Heart left ventricle (tissue), 16 donors: Measurements from ENCODE around the gene FKBP2. TPM values are rescaled to one million over a fixed set of nuclear protein-coding genes. Genes with fewer than 3 reads are reported as not detected.
"Not testable (repeated sequence)": the region's sequence is repeated elsewhere in the genome, so short reads cannot be mapped to it uniquely, and the experiment has no call there.

ENCODE experiments used
- ATAC-seq, 4 donors: fragments of 200-7000 bp; cut with Tn5 transposase; one replicate each; pipeline ENCODE4 v1.9.1; 2020 to 2022; ENCODE audit warnings: moderate library complexity in 4 of 4, mild to moderate bottlenecking in 3 of 4, moderate number of reproducible peaks in 1 of 4
- DNase-seq, 5 donors: peaks; one replicate each; pipeline ENCODE4 v3.0.0-alpha.2; 2020
- H3K27ac ChIP-seq, 12 donors: fragments of 200-600 bp; sonication (generic) in 4 of 12; one replicate each; pipeline versions ENCODE4 v1.5.0 to v1.8.0; 2016 to 2022; ENCODE audit warnings: mild to moderate bottlenecking in 2 of 12
- H3K27me3 ChIP-seq, 9 donors: fragments of 200-600 bp; sonication (generic) in 2 of 9; one replicate each; pipeline versions ENCODE4 v1.5.1 to v1.8.0; 2016 to 2022; ENCODE audit warnings: mild to moderate bottlenecking in 3 of 9
- H3K36me3 ChIP-seq, 9 donors: fragments of 200-600 bp; sonication (generic) in 2 of 9; one replicate each; pipeline versions ENCODE4 v1.5.0 to v1.8.0; 2018 to 2022; ENCODE audit warnings: mild to moderate bottlenecking in 2 of 9
- H3K4me1 ChIP-seq, 12 donors: fragments of 200-600 bp; sonication (generic) in 4 of 12; one replicate each; pipeline versions ENCODE4 v1.5.0 to v1.8.0; 2016 to 2022; ENCODE audit warnings: mild to moderate bottlenecking in 3 of 12
- H3K4me3 ChIP-seq, 12 donors: fragments of 200-600 bp; sonication (generic) in 4 of 12; one replicate each; pipeline versions ENCODE4 v1.5.0 to v1.8.0; 2017 to 2022; ENCODE audit warnings: mild to moderate bottlenecking in 9 of 12, moderate library complexity in 4 of 12
- H3K9me3 ChIP-seq, 12 donors: fragments of 200-600 bp; sonication (generic) in 4 of 12; one replicate each; pipeline versions ENCODE4 v1.5.0 to v1.8.0; 2016 to 2022; ENCODE audit warnings: mild to moderate bottlenecking in 1 of 12
- CTCF ChIP-seq, 12 donors: fragments of 200-600 bp; sonication (generic) in 4 of 12; IDR thresholded peaks; one replicate each; pipeline versions ENCODE4 v1.5.0 to v1.8.0; 2018 to 2022; ENCODE audit warnings: antibody characterized with exemption in 12 of 12, mild to moderate bottlenecking in 5 of 12
- POLR2A ChIP-seq, 2 donors: fragments of 450-650 bp; IDR thresholded peaks; one replicate each; pipeline ENCODE4 v1.6.1; 2017; ENCODE audit warnings: antibody characterized with exemption in 2 of 2, mild to moderate bottlenecking in 2 of 2, moderate library complexity in 2 of 2
- WGBS, 4 donors: extraction: QIAGEN DNeasy Blood & Tissue Kit in 2 of 4; methylation state at CpG; one replicate each; pipeline versions ENCODE4 v1.1.5 to v1.1.7; 2013 to 2018; 5-methylcytosine and 5-hydroxymethylcytosine counted together
- intact Hi-C, 10 donors: fragments of 100-400 bp; cut with DNase I; formaldehyde crosslinking; loops; one replicate each; pipeline versions ENCODE4 v1.11.1 to v1.14.2; 2022
- polyA plus RNA-seq, 2 donors: library from polyadenylated mRNA; stranded (reverse); fragments of 200-250 nt; gene quantifications; one replicate each; pipeline ENCODE4 v1.2.3, GENCODE V29; 2013
- total RNA-seq, 9 donors: library from RNA; depleted of rRNA in 2 of 9; stranded (reverse); fragments of >200 nt in 2 of 9; fragmentation: NEBNext Ultra II Directional in 3 of 9; extraction: Animal tissue kit (Norgen Biotek cat#: 25700) in 3 of 9; gene quantifications; one replicate each; pipeline versions ENCODE4 v1.1.0 to v1.2.4, GENCODE V29; 2016 to 2023
- donor health status: ischemic (EF 13 %, LVEDD 7.1; RV severe dilation, severe dysfunction).
- donor health status: healthy with polysubstance abuse.
- donor health status: DM: no; HTN: yes; CAD: no.
- donor health status: DM: no; HTN: no; CAD: no.
- donor health status: ischemic (EF 25% LVEDD 6.9; RV normal size, moderate dysfunction).
- donor health status: ischemic (EF 25% LVEDD 5.7; RV mildly dilated, moderate dysfunction).
- donor health status: healthy.
- donor health status: DM: yes; HTN: yes; CAD: no.
- donor health status: ischemic (EF 35%, LVEDD 5.7; RV mildly dilated, moderate dysfunction).
- donor health status: nonischemic (EF 11% LVEDD 7.7; RV severe dilation, severe dysfunction).
- donor health status: DM: yes; HTN: yes; CAD: no.
- donor health status: PGD.
- donor health status: ischemic (EF 29% LVEDD 5.4; RV normal size, mild dysfunction).
- donor health status: nonischemic (EF 23%, LVEDD 6.1; RV moderate dilation, normal function).

The FKBP2 gene
- total and polyA plus RNA-seq, 11 donors = 35.0 to 250 (median 52.9) TPM

- Histone ChIP-seq H3K36me3 (peaks cover 0 to 15% (median 8%) of the 10 kb centered on the region in 9 donors), H3K4me3 (peak overlapping the region; percentile 25 to 90 (median 72)), H3K27ac (peak overlapping the region; percentile 49 to 95 (median 86)), H3K4me1 (peaks cover 0 to 58% (median 31%) of the 10 kb centered on the region in 12 donors), H3K27me3 (no peaks in the 10 kb centered on the region), H3K9me3 (no peaks in the 10 kb centered on the region)
- WGBS, 4 donors = 0 to 9% (median 2%) methylated on average over 2 to 6 of the region's 6 CpGs
- no peak for ATAC-seq
- intact Hi-C loops = no loop called here
- no peak for TF ChIP-seq POLR2A (IDR thresholded peaks at IDR 0.05)
- no peak for TF ChIP-seq CTCF (IDR thresholded peaks at IDR 0.05)
- DNase-seq = peak in 3 of 5 donors; percentile 64 to 69 (median 66)
These were observed 4.5 kb downstream of the FKBP2 start for GRCh38 chr11:64245401-64245796.

GRCh38 chr11:64245797-64246620 lies 5.1 kb downstream of the FKBP2 start:
- intact Hi-C loops = loop anchor here in 2 of 10 donors (2.0 kb wide), 2 partner anchors 23 to 59 kb away; partner anchors contain the start of gene ESRRA (in 2 of the 2)
- 1% methylated on average over 41 to 46 of the region's 46 CpGs for WGBS, 4 donors
- DNase-seq (peak in 4 of 5 donors; percentile 60 to 94 (median 74)), ATAC-seq (peak in 1 of 4 donors; percentile 1)
- Histone ChIP-seq H3K9me3 (no peaks in the 10 kb centered on the region), H3K27me3 (no peaks in the 10 kb centered on the region), H3K27ac (peak overlapping the region; percentile 49 to 95 (median 86)), H3K4me1 (peaks cover 5 to 63% (median 34%) of the 10 kb centered on the region in 12 donors), H3K4me3 (peak overlapping the region; percentile 25 to 90 (median 72)), H3K36me3 (peaks cover 0 to 15% (median 8%) of the 10 kb centered on the region in 9 donors)
- TF ChIP-seq CTCF (IDR thresholded peaks at IDR 0.05) (no peak), POLR2A (IDR thresholded peaks at IDR 0.05) (peak in 1 of 2 donors; percentile 11)

- intact Hi-C loops = loop anchor here in 2 of 10 donors (2.0 kb wide), 2 partner anchors 22 to 58 kb away; partner anchors contain the start of gene ESRRA (in 2 of the 2)
- peaks cover 0 to 15% (median 8%) of the 10 kb centered on the region in 9 donors for H3K36me3 ChIP-seq
- peak in 1 of 12 donors; percentile 10 for TF ChIP-seq CTCF (IDR thresholded peaks at IDR 0.05)
- H3K4me1 ChIP-seq = peaks cover 5 to 65% (median 35%) of the 10 kb centered on the region in 12 donors
- whole genome bisulfite sequencing, 4 donors = 0 to 2% (median 1%) methylated on average over 4 to 43 of the region's 43 CpGs
- not testable (repeated sequence) for DNase-seq, H3K9me3 ChIP-seq, H3K27me3 ChIP-seq, ATAC-seq
- peak overlapping the region; percentile 49 to 96 (median 89) for H3K27ac ChIP-seq
- peak overlapping the region; percentile 25 to 90 (median 72) for H3K4me3 ChIP-seq
These were observed 5.7 kb downstream of the FKBP2 start for GRCh38 chr11:64246621-64246870.
